GM03348 (cell line): ENCODE results near the gene GPATCH8.
"Not testable (repeated sequence)": the region's sequence is repeated elsewhere in the genome, so short reads cannot be mapped to it uniquely, and the experiment has no call there.

Source experiments
- DNase-seq: peaks from one replicate; pipeline ENCODE4 v3.0.0; 2012; ENCODE audit warnings: low spot score

Gene GPATCH8

DNA sequence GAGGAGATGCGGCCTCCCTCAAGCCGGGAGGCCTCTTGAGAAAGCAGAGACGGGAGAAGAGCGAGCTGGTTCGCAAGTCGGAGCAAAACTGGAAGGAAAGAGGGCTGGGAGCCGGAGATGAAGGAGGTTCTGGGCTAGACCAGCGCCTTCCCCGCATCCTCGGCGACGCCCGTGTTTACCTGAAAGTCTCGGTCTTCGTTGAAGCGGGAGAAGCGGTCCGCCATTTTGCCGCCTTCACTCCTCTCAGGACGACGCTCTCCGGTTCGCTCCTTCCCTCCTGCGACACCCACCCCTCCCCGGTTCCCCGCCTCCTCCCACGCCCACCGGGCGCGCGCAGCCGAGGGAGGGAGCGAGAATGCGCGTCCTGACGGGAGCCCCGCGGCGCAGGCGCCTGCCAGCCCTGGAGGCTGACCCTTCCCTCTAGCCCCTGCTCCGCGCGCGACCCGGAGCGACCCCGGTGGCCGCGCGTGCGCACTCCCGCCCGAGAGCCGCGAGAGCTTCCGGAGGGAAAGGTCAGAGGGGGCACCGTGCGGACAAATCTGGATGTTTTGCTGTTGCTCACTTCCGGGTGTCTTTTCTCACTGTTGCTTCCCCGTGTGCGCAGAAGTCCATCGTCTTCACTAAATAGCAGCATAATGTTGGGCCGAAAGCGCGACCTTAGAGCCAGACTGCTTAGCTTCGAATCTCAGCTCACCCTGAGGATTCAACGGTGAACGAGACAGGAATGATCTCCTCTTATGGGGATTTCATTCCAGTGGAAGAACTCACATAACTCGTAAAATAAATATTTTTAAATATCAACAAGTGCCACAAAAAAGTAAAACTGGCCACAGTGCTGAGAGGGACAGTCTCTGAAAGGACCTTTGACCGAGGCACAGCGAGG is at the start of gene GPATCH8:
Gene GPATCH8 (minus strand): TSS at position 260 of the 883 bp plus-strand sequence. CDS start 36 bp downstream, at position 224.
- DNase-seq, result peak; percentile 100

DNA sequence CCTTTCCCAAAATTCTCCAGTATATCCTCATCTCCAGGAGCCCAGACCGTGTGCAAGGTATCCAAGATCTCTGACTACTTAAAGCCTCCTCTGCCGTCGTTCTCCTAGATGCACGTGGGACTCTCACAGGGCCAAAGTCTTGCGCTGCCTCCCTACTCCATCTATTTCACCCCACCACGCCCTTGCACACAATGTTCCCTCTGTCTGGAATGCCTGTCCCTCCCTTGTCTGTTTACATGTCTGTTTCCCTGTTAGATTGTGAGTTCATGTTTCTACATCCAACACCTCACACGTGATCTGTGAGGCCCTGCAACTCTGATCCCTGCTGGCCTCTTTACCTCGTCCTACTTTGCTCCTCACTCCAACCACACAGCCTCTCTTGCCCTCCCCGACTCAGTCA is 49.2 kb upstream of the GPATCH8 start:
- no peak for DNase-seq

DNA sequence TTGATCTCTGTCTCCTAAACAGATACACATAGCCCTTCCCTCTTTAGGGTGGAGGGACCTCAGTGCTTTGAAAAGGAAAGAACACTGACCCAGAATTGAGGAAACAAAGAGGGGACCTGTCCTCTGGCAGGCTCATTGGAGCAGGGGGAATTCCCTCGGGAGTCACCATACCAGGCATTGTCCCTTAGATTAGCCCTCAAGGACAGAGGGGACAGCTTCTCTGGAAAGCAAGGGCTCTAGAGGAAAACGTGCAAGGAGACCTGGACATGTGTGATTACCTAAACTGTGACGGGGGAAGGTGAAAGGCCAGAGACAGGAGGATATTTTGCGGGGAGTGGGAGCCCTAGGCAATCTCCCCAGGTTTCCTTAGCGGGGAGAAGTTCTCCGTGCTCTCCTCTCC is 46.5 kb upstream of the GPATCH8 start:
- no peak for DNase-seq

DNA sequence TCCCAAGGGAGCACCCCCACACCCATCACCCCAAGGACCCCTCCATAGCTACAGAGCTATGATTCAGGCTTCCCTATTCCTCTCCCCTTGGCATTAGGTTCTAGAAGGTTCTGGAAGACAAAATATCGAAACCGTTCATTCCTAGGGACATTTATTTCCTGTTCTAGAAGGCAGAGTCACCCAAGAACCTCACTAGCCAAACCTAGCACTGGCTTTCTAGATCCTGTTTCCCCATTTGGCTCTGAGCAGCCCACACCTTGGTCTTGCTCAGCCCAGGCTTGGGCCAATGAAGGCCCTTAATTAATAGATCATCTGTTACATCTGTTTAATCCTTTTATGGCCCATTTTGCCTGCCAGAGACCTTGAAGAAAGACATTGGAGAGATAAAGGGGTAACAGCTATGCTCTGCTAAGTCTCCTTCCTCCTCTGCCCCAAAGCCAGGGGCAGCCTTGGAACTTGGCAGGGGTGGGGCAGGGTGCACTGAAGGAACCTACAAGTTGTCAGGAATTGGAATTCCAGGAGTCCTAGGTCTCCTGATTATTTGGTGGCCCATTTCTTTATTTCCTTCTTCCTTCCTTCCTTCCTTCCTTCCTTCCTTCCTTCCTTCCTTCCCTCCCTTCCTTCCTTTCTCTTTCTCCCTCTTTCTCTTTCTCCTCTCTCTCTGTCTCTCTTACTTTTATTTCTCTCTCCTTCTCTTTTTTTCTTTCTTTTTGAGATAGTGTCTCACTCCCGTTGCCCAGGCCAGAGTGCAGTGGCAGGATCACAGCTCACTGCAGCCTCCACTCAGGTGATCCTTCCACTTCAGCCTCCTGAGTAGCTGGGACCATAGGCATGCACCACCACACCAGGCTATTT is 45.4 kb upstream of the GPATCH8 start:
- DNase-seq, result no peak

DNA sequence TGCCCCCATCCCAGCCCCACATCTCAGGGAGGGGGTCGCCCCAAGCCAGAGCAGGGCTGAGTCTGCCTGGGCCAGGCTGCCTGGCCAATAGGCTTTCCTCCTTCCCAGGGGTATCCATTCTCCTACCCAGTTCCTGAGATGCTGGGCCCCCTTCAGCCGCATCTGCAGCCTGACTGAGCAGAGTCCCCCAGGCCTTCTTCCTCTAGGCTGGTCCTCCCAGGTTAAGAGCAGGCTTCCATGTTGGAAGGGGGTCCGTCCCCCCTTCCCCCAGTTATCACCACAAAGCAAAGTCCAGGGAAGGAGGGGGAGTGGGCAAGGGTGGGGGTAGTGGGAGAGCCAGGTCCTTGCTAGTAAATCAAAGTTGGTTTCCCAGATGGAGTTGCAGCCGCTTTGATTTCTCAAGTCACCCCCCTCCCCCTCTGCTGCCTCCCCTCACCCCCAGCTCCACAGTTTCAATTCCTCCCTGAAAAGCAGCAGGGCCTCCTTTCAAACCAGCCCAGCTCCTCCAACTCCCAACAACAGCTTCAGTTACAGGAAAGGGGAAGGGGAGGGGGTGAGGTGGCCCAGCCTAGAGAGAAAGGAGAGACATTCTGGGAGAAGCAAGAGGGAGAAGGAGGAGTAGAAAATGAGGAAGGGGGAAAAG is 44.5 kb upstream of the GPATCH8 start:
- DNase-seq, result no peak

DNA sequence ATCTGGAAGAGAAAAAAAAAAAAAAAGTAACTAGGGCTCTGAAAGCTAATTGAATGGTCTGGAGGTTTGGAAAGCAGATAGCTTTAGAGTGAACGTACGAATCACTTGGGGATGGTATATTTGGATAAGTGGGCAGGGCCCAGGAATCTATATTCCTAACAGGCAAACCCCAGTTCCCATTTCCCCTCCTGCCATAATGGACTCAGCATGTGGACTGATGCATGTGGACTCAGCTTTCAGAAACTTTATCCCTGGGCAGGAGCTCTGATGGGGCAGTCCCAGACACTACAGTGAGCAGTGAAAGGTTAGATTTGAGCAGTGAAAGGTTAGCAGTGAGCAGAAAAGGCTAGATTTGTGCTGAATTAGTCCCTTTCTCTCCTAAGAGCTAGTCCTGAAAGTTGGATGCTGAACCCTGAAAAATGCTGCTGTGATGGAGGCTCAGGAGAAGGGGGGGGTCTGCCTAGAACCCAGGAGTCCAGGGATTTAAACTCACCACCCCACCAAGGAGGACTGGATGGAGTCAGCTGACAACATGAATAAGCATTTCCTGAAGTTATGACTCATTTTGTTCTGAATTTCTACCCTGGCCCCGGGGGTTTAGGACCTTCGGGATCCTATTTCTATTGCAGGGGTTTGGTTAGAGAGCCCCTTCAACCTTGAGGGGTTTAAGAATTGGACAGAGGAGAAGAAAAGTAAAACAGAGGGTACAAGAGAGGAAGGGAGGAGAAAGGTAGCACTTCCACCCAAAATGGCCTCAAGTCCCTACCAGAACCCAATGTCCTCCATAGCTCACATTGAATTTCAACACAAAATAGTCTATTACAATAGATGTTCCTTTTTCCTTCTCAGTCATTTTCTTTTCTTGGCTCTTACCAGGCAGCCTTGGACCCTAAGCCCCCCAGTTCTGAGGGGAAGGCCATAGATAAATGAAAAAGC is 43.7 kb upstream of the GPATCH8 start:
- DNase-seq, result peak; percentile 71

DNA sequence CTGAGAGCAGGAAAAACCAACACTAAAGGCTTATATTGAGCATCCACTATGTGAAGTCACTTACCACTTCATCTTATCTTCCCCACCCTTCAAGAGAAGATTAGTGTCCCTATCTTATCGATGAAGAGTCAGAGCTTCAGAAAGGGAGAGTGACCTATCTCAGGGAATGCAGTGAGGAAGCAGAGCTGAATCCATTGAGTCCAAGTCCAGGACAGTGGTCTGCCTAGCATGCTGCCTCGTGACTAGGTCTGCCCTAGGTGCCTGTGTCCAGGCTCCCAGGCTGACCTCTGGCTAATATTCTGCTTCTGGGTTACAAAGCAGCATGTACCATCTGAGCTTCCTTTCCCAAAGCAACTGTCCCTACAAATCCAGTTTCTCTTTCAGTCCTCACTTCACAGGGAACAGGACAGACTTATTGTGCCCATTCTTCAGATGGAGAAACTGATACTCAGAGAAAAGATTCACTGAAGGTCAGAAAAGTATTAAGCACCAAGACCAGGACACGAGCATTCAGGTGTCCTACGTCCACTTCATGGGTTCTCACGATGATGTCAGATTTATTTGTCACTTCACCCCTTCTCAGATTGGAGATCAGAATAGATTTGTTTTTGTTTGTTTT is 40.8 kb upstream of the GPATCH8 start:
- no peak for DNase-seq

DNA sequence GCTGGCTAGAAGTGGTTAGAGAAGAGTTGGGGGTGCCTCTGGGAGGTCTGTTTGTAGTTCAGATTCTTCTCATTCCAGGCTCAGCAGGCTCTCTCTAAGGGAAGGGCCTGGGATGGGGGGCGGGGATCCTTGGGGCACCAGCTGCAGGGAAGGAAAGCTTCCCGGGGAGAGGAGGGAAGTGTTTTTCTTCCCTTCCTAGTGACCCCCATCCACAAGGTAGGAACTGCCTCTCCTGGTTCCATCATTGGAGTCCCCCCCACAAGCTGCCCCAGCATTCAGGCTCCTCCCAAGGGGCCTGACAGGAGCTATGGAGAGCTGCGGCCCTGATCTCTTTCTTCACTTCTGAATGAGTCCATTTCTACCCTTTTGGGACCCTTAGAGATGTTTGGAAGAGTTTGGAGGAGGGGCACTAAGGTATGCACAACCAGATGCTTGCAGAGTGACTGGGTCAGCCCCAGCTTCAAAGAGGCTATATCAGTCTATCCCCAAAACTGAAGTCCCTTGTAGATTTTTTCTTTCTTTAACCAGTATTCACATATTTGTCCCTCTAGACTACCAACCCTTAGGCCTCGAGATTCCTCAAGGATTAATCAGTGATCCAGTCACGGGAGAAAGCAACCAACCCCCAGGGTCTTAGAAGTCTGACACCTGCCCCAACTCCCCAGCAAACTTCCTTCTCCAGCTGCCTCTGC is 40.2 kb upstream of the GPATCH8 start:
- peak; percentile 89 for DNase-seq

DNA sequence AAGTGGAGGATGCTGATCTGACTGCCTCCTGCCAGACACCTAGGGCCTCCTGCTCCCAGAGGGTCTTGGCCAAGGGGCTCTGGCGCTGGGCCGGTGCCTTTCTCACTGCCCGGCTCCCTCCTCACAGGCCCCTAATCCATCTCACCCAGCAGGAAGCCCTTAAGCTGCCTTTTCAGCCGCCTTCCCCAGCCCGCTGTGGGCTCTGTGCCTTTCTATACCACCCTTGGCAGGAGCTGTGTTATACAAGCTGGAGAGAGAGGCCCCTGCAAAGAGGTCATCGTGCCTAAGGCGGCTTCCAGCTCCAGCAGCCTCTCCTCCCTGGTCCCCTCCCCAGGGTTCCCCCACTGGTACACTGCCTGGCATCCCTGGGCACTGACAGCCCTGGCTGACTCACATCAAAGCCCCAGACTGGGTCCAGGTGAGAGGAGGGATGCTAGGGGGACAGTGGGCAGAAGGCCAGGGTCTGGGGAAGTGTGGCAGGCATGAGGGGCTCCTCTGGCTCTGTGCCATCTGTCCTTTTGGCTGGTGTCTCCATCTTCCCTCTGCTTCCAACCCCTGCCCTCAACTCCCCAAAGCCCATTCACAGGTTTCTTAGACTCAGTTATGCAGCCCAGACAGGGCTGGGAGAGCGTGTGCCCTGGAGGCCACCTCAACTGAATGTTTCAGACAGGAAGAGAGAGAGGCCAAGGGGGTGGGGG is 38.8 kb upstream of the GPATCH8 start:
- DNase-seq, result no peak

DNA sequence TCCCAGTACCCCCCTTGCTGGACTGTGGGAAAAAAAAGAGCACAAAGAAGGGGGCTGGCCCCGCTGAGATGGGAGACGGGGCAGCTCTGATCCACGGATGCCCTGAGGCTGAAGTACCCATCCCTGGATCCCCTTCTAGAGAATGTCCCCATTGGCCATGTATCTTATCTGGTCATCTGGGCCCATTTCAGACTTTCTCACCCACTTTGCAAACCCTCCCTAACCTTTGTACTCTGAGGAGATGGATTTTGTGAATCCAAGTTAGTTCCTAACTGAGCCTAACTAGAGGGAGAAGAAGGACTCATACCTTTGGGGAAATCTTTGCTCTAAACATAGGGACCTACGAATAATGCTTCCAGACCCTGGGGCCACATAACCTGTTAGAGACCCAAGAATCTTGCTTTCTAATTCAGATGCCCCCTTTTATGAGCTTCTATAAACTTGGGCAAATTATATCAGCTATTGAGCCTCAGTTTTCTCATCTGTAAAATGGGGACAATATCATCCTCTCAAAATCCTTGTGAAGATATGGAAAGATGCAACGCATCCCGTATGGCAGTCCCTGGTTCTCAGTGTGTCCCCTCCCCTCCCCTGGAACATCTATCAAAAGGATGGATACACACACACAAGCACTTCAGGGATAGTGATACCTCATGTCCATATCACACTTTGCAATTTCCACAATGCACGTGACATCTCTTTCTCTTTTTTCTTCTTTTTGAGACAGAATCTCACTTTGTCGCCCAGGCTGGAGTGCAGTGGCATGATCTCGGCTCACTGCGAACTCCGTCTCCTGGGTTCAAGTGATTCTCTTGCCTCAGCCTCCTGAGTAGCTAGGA is 37.3 kb upstream of the GPATCH8 start:
- no peak for DNase-seq

DNA sequence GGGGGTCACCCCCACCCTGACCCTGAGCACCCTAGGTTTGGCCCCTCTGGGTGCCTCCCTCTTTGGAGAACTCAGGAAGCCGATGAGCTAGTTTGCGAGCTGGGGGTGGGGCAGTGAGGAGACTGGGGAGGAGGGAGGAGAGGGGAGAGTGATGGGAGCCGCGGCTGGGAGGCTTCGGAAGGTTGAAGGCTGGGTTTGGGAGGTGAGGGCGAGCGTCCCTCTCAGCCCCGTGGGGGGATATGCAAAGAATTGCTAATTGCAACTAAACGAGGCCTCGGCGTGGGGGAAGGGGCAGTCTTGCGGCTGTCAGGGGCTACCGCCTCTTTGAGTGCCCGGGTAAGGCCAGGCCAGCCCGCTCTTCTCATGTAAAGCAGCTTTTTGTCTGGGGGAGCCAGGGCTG is 36.5 kb upstream of the GPATCH8 start:
- no peak for DNase-seq

DNA sequence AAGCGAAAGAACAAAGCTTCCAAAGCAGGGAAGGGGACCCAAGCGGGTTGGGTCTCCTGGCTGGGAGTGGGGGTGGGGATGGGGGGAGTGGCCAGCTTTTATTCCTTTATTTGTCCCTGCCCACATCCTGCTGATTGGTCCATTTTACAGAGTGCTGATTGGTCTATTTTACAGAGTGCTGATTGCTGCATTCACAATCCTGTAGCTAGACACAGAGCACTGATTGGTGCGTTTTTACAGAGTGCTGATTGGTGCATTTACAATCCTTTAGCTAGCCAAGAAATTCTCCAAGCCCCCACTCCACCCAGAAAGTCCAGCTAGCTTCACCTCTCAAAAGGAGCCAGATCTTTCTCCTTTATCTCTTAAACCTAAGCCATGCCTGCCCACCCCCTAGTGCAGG is 34.7 kb upstream of the GPATCH8 start:
- DNase-seq, result not testable (repeated sequence)

DNA sequence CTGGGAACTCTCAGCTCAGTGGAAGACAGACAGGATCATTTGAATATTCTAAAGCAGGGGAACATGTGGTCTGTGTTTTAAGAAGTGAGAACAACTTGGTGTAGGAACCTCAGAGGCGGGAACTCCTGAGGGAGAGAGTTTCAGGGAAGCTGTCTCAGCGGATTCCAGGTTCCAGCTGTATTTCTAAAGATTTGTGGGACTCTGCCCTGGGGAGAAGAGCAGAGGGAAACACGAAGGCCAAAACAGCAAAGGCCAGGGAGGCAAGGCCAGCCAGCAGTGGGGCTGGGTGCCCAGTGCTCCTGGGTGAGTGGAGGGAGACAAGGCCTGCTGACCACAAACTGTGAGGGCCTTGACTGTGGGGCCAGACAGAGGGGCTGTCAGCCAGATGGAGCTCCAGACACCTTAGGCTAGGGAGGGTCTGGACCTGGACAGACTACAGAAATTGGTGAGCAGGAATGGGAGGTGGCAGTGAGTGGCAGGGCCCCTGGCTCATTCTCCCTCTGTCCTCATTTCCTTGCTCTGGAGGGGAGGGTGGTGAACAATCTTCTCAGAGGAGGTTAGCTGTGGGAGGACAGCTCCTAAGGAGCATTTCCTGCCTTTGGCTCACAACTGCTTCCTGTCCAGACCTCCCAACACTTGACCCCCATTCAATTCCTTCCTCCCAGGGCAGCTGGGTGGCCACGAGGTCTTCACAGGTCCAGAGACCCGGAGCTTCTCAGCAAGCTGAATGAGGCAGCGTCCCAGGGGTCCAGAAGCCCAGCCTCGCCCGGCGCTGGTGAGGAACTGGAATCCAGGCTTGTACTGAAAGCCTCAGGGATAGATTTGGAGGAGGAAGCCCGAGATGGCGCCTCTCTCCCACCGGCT is 33.1 kb upstream of the GPATCH8 start:
- DNase-seq, result no peak

DNA sequence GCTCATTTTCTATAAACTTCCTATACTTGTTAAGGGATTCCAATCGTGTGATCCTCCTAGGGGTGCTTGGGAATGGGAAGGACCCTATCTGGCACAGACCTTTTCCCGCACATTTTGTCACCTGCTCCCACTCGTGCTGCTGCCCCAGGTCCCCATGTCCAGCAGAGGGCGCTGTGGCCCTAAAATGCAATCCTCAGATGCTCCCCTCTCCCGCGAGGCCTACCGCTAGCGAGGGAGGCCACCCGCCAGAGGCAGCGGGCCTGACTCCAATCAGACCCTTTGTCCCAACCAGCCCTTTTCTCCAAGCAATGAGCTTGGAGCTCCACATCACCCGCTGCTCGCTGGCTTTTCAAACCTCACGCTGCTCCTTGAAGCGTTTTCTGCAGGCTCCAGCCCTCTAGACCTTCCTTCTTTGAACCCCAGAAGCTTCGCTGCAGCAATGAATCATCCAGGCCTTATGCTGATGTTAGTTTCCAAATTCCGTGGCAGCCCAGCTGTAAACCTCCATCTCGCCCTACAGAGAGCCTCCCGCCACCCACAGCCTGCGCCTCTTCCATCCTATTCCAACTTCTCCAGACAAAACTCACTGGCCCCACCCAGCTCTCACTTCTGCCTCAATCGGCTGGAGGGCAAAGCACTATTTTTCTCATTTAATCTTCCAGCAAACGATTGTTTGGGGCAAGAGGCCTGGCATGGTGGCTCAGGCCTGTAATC is 30.5 kb upstream of the GPATCH8 start:
- peak; percentile 94 for DNase-seq

DNA sequence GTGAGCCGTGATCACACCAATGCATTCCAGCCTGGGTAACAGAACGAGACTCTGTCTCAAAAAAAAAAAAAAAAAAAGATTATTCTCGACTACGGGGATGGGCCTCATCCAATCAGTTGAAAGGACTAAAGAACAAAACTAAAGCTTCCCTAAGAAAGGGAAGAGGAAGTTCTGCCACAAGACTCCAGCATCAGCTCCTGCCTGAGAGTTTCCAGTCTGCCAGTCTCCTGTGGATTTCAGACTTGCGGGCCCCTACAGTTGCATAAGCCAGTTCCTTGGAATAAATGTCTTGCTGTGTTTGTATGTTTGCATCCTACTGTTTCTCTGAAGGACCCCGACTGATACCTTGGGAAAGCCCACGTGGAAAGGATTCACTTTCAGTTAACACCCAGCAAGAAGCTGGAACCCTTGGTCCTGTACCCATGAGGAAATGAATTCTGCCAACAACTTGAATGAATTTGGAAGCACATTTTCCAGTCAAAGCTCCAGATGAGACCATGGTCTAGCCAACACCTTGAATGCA is 27.8 kb upstream of the GPATCH8 start:
- DNase-seq, result no peak

DNA sequence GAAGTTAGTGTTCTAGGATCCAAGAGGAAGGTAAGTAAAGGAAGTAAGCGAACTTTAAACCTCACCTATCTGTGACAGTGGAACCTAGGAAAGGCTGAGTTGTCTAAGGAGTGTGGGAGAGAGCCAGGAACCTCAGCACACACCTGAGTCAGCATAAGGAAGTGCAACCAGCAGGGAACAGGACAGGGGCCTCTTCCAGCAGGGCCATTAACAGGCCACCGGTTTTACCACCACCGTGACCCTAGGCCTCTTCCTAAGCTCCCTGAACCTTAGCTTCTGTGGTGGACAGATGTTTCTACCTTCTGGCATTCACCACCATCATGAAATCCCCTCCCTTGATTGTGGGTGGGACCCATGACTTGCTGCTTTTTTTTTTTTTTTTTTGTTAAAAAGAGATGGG is 26.7 kb upstream of the GPATCH8 start:
- no peak for DNase-seq

DNA sequence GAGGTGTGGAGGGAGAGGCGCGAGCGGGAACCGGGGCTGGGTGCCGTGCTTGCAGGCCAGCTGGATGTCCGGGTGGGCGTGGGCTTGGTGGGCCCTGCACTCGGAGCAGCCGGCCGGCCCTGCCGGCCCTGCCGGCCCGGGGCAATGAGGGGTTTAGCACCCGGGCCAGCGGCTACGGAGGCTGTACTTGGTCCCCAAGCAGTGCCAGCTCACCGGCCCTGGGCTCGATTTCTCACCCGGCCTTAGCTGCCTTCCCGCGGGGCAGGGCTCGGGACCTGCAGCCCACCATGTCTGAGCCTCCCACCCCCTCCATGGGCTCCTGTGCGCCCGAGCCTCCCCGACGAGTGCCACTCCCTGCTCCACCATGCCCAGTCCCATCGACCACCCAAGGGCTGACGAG is 24.7 kb upstream of the GPATCH8 start:
- DNase-seq, result no peak
